Spinal cord (tissue), 10 donors: ENCODE measurements around the gene NUDT19. TPM values are rescaled to one million over a fixed set of nuclear protein-coding genes. Genes with fewer than 3 reads are reported as not detected.
A peak's percentile ranks its signal among the peaks of the same experiment; 100 is the strongest.
"Not testable (repeated sequence)": the region's sequence is repeated elsewhere in the genome, so short reads cannot be mapped to it uniquely, and the experiment has no call there.

ENCODE experiments used
- DNase-seq, 6 donors: peaks; one replicate each; pipeline versions ENCODE4 v3.0.0 to v3.0.0-alpha.2; 2013 to 2015; ENCODE audit warnings: low spot score in 6 of 6, low read depth in 4 of 6
- H3K27ac ChIP-seq: one replicate; pipeline ENCODE4 v1.5.1; 2013; ENCODE audit warnings: low read depth, low read length, control low read depth
- H3K27me3 ChIP-seq: one replicate; pipeline ENCODE4 v1.6.1; 2013; ENCODE audit warnings: low read length; ENCODE audit not compliant: control insufficient read depth, insufficient read depth
- H3K36me3 ChIP-seq: one replicate; pipeline ENCODE4 v1.6.1; 2013; ENCODE audit warnings: low read length; ENCODE audit not compliant: control insufficient read depth, insufficient read depth
- H3K4me1 ChIP-seq: one replicate; pipeline ENCODE4 v1.6.1; 2013; ENCODE audit warnings: low read length; ENCODE audit not compliant: control insufficient read depth, insufficient read depth
- H3K4me3 ChIP-seq: one replicate; pipeline ENCODE4 v1.5.1; 2013; ENCODE audit warnings: low read depth, low read length, control low read depth
- H3K9me3 ChIP-seq: one replicate; pipeline ENCODE4 v1.6.1; 2013; ENCODE audit warnings: low read length; ENCODE audit not compliant: control insufficient read depth, insufficient read depth
- WGBS: methylation state at CpG from one replicate; pipeline ENCODE4 v1.1.5; 2013; ENCODE audit warnings: missing lambda C conversion rate; ENCODE audit not compliant: insufficient coverage; 5-methylcytosine and 5-hydroxymethylcytosine counted together
- polyA plus RNA-seq, 2 donors: library from polyadenylated mRNA; unstranded; fragments of 120-200 nt; gene quantifications; one replicate each; pipeline ENCODE4 v1.2.1, GENCODE V29; 2013; ENCODE audit not compliant: insufficient read length in 2 of 2
- total RNA-seq, 2 donors: library from RNA; depleted of rRNA in 1 of 2; stranded (reverse); fragments of 120-200 nt in 1 of 2; fragments of >200 nt in 1 of 2; gene quantifications; one replicate each; pipeline versions ENCODE4 v1.2.3 to v1.2.4, GENCODE V29; 2013 to 2014
- donor health status: healthy.

Gene NUDT19
- total and polyA plus RNA-seq, 4 donors: 5.9 to 8.3 (median 7.8) TPM

- peaks cover 41% of the 10 kb centered on the region for H3K36me3 ChIP-seq
- DNase-seq: no peak
- H3K4me3 ChIP-seq: no peak overlapping the region
- no peaks in the 10 kb centered on the region for H3K27me3 ChIP-seq
- WGBS: 93% methylated on average over 3 of the region's 15 CpGs
- peak overlapping the region; percentile 36 for H3K27ac ChIP-seq
- peaks cover 21% of the 10 kb centered on the region for H3K4me1 ChIP-seq
- no peaks in the 10 kb centered on the region for H3K9me3 ChIP-seq
These were observed 38.1 kb upstream of the NUDT19 start for GRCh38 chr19:32653599-32653915.

GRCh38 chr19:32656379-32656778 is 35.2 kb upstream of the NUDT19 start:
- 100% methylated on average over 5 of the region's 8 CpGs for WGBS
- peaks cover 35% of the 10 kb centered on the region for H3K36me3 ChIP-seq
- not testable (repeated sequence) for H3K4me3 ChIP-seq, DNase-seq, H3K27me3 ChIP-seq, H3K9me3 ChIP-seq, H3K27ac ChIP-seq
- peaks cover 20% of the 10 kb centered on the region for H3K4me1 ChIP-seq

- H3K9me3 ChIP-seq: no peaks in the 10 kb centered on the region
- no peaks in the 10 kb centered on the region for H3K27me3 ChIP-seq
- H3K4me1 ChIP-seq: peaks cover 4% of the 10 kb centered on the region
- 88% methylated on average over 10 of the region's 10 CpGs for whole genome bisulfite sequencing
- H3K27ac ChIP-seq: no peak overlapping the region
- no peak for DNase-seq
- H3K36me3 ChIP-seq: peaks cover 35% of the 10 kb centered on the region
- H3K4me3 ChIP-seq: no peak overlapping the region
These were observed 33.5 kb upstream of the NUDT19 start for GRCh38 chr19:32658075-32658474.

DNA sequence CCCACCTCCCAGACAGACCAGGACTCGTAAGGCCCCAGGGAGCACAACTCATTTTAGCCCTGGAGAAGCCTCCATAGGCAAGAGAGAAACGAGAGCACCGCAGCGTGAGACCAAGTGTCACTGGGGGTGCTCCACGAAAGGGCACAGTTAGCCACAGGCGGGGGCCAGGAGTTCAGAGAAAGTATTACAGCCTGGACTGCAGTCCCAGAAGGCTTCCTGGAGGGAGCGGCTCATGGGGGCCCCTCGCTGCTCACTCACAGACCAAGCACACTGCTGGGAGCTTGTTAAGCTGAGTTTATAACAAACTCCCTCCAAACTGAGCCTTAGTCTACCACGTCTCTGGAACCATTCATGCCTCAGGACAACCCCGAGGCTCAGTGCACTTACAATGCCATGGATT is 33.1 kb upstream of the NUDT19 start:
- Histone ChIP-seq H3K4me3 (no peak overlapping the region), H3K27ac (no peak overlapping the region), H3K27me3 (no peaks in the 10 kb centered on the region), H3K36me3 (peaks cover 35% of the 10 kb centered on the region), H3K4me1 (no peaks in the 10 kb centered on the region), H3K9me3 (no peaks in the 10 kb centered on the region)
- no peak for DNase-seq
- WGBS: 90% methylated on average over 10 of the region's 10 CpGs

GRCh38 chr19:32661318-32661717 is 30.3 kb upstream of the NUDT19 start:
- Histone ChIP-seq H3K4me1 (no peaks in the 10 kb centered on the region), H3K27ac (no peak overlapping the region), H3K27me3 (no peaks in the 10 kb centered on the region), H3K4me3 (no peak overlapping the region), H3K9me3 (no peaks in the 10 kb centered on the region), H3K36me3 (peaks cover 17% of the 10 kb centered on the region)
- DNase-seq: no peak
- no CpG with 5 or more reads among the region's 7 CpGs for WGBS

DNA sequence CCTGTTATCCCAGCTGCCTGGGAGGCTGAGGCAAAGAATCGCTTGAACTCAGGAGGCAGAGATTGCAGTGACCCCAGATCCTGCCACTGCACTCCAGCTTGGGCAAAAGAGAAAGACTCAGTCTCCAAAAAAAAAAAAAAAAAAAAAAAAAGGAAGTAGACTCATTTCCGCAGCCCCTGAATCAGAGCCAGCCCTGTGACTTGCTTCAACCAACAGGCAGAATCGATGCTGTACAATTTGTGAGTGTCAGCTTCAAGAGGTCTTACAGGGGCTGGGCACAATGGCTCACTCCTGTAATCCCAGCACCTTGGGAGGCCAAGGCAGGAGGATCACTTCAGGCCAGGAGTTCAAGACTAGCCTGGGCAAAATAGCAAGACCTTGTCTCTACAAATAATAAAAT is 29.4 kb upstream of the NUDT19 start:
- no peaks in the 10 kb centered on the region for H3K27me3 ChIP-seq
- H3K27ac ChIP-seq: no peak overlapping the region
- H3K4me3 ChIP-seq: no peak overlapping the region
- H3K36me3 ChIP-seq: peaks cover 18% of the 10 kb centered on the region
- no peaks in the 10 kb centered on the region for H3K9me3 ChIP-seq
- H3K4me1 ChIP-seq: no peaks in the 10 kb centered on the region
- no peak for DNase-seq
- no CpG with 5 or more reads among the region's 3 CpGs for WGBS

DNA sequence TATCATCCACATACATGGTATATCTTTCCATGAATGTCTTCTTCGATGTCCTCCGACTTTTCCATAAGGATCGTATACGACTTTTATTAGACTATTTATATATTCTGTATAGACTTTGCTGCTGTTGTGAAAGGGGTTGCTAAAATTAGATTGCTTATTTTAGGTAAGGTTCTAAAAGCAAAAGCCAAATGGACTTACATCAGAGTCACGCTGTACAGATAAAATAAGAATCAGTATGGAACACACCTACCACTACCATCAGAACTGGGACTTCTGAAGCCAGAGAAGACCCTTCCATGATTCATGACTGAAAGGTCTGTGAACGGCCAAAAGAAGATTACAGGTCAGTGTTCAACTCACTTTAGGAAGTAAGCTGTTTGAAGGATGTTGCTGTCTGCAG is 25.5 kb upstream of the NUDT19 start:
- no CpG with 5 or more reads among the region's 6 CpGs for WGBS

DNA sequence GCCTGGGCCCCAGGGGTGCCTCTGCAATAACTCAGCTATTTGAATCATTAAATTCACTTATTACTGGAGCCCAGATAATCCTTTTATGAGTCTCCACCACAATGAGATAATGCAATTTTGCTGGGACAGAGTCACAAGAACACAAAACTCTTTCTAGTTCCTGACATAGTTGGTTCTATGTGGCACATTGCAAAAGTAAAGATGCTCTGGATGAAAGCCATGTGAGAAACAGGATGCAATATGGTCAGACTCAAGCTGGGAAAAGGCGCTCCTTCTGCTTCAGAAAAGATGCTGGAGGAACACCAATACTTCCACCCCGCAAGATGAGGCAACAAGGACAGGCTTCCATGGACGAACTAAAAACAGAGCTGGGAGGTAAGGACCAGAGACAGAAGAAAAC is 22.3 kb upstream of the NUDT19 start:
- Histone ChIP-seq H3K27me3 (no peaks in the 10 kb centered on the region), H3K36me3 (peaks cover 6% of the 10 kb centered on the region), H3K4me1 (peaks cover 12% of the 10 kb centered on the region), H3K27ac (no peak overlapping the region), H3K9me3 (no peaks in the 10 kb centered on the region), H3K4me3 (no peak overlapping the region)
- 85% methylated on average over 3 of the region's 3 CpGs for WGBS
- DNase-seq: peak in 1 of 6 donors; percentile 80

More for the DNA sequence above, 25.5 kb upstream of the NUDT19 start:
- Histone ChIP-seq H3K27ac (no peak overlapping the region), H3K27me3 (no peaks in the 10 kb centered on the region), H3K4me1 (no peaks in the 10 kb centered on the region), H3K36me3 (peaks cover 6% of the 10 kb centered on the region), H3K4me3 (no peak overlapping the region), H3K9me3 (no peaks in the 10 kb centered on the region)
- no peak for DNase-seq

- H3K36me3 ChIP-seq: peaks cover 5% of the 10 kb centered on the region
- no peak for DNase-seq
- no peak overlapping the region for H3K4me3 ChIP-seq
- H3K27me3 ChIP-seq: peaks cover 15% of the 10 kb centered on the region
- H3K4me1 ChIP-seq: peaks cover 27% of the 10 kb centered on the region
- H3K9me3 ChIP-seq: no peaks in the 10 kb centered on the region
- H3K27ac ChIP-seq: no peak overlapping the region
- 78% methylated on average over 11 of the region's 14 CpGs for WGBS
These were observed 19.6 kb upstream of the NUDT19 start for GRCh38 chr19:32671883-32672593.

- Histone ChIP-seq H3K4me1 (peaks cover 29% of the 10 kb centered on the region), H3K9me3 (no peaks in the 10 kb centered on the region), H3K27ac (no peak overlapping the region), H3K4me3 (no peak overlapping the region), H3K27me3 (peaks cover 23% of the 10 kb centered on the region), H3K36me3 (peaks cover 3% of the 10 kb centered on the region)
- DNase-seq: no peak
- 100% methylated on average over 1 of the region's 3 CpGs for WGBS
These were observed 18.8 kb upstream of the NUDT19 start for GRCh38 chr19:32672841-32673240.
